ENCODE measurements around the gene CDC73.
"Not testable (repeated sequence)": the region's sequence is repeated elsewhere in the genome, so short reads cannot be mapped to it uniquely, and the experiment has no call there.

The CDC73 gene

DNA sequence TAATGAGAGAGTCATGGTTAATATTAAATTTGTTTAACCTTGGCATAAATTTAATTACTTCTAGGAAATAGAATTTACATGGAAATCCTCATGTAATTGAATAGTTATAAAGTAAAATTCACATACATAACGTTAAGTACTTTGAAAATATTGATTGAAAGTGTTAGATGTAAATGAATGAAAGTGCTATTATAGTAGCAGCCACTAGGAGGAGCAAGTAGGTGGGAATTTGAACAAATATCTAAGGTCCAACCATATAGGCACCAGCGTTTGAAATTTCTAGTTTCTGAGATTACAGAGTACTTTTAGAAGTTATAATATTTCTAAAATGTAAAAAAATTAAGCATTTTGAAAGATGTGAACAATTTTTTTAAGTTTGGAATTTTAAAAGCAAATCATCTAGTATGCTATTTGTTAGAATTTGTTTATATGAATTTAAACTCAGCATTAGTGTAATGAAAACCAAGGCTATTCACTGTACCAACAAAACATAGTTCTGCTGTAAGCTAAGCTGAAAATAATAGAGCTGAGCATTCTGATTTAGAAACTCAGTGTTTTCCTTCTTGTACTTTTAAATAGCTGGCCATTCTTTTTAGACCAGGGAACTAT, 61.3 kb downstream of the CDC73 start:
- Histone ChIP-seq H3K36me3 (ENCODE audit: control insufficient read depth in 4 of 4, insufficient read depth in 4 of 4, low read length in 3 of 4) (no peaks in the 10 kb centered on the region), H3K9me3 (ENCODE audit: control extremely low read depth in 1 of 5, control insufficient read depth in 4 of 5, insufficient read depth in 2 of 5, low read depth in 1 of 5, low read length in 4 of 5) (no peaks in the 10 kb centered on the region), H3K27me3 (replicated peaks in 2 of 5; ENCODE audit: control insufficient read depth in 4 of 5, insufficient read depth in 5 of 5, low read length in 4 of 5) (no peaks in the 10 kb centered on the region), H3K4me1 (ENCODE audit: control extremely low read depth in 1 of 4, control insufficient read depth in 4 of 4, insufficient read depth in 4 of 4, low read length in 3 of 4) (peaks cover 0 to 19% (median 8%) of the 10 kb centered on the region in 4 experiments), H3K27ac (ENCODE audit: insufficient read depth in 1 of 2, low read depth in 1 of 2, low read length in 2 of 2, poor library complexity in 1 of 2, severe bottlenecking in 2 of 2) (no peak overlapping the region), H3K4me3 (ENCODE audit: control insufficient read depth in 1 of 7, extremely low read depth in 1 of 7, insufficient read depth in 4 of 7, low read depth in 2 of 7, low read length in 6 of 7) (no peak overlapping the region)
- WGBS (ENCODE audit: insufficient coverage) = no CpG with 5 or more reads among the region's 2 CpGs
- POLR2A ChIA-PET = no interaction called here
- peak; percentile 56 to 73 (median 63) for DNase-seq
- CTCF ChIA-PET = no interaction called here

DNA sequence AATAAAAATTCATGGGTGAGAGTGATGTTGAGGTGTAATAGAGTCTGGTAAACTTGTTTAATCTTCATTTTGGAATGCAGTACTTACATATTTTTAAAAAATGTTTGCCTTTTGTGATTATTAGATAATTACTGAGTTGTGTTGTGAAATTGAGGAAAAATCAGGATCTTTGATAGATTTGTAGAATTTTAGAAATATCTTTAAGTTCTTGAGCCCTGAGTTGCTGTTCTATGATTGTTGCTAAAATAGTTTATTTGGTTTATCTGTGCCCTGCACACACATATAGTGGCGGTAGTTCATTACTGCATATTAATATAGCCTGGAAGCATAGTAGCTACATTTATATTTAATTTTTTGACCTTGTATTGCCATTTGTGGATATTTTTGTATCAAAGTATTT, 62.9 kb downstream of the CDC73 start:
- POLR2A ChIA-PET = no interaction called here
- CTCF ChIA-PET = interaction anchor here (1.1 to 1.4 kb wide), 2 partner anchors 13 to 42 kb away, joined by 4 to 5 read pairs; no protein-coding TSS in a partner anchor
- no CpG with 5 or more reads among the region's 1 CpG for WGBS (ENCODE audit: insufficient coverage)
- peaks cover 0 to 11% (median 8%) of the 10 kb centered on the region in 4 experiments for H3K4me1 ChIP-seq (ENCODE audit: control extremely low read depth in 1 of 4, control insufficient read depth in 4 of 4, insufficient read depth in 4 of 4, low read length in 3 of 4)
- no peak for DNase-seq
- H3K36me3 ChIP-seq (ENCODE audit: control insufficient read depth in 4 of 4, insufficient read depth in 4 of 4, low read length in 3 of 4) = no peaks in the 10 kb centered on the region
- no peaks in the 10 kb centered on the region for H3K27me3 ChIP-seq (replicated peaks in 2 of 5; ENCODE audit: control insufficient read depth in 4 of 5, insufficient read depth in 5 of 5, low read length in 4 of 5)
- no peak overlapping the region for H3K27ac ChIP-seq (ENCODE audit: insufficient read depth in 1 of 2, low read depth in 1 of 2, low read length in 2 of 2, poor library complexity in 1 of 2, severe bottlenecking in 2 of 2)
- H3K4me3 ChIP-seq (ENCODE audit: control insufficient read depth in 1 of 7, extremely low read depth in 1 of 7, insufficient read depth in 4 of 7, low read depth in 2 of 7, low read length in 6 of 7) = no peak overlapping the region
- H3K9me3 ChIP-seq (ENCODE audit: control extremely low read depth in 1 of 5, control insufficient read depth in 4 of 5, insufficient read depth in 2 of 5, low read depth in 1 of 5, low read length in 4 of 5) = no peaks in the 10 kb centered on the region

DNA sequence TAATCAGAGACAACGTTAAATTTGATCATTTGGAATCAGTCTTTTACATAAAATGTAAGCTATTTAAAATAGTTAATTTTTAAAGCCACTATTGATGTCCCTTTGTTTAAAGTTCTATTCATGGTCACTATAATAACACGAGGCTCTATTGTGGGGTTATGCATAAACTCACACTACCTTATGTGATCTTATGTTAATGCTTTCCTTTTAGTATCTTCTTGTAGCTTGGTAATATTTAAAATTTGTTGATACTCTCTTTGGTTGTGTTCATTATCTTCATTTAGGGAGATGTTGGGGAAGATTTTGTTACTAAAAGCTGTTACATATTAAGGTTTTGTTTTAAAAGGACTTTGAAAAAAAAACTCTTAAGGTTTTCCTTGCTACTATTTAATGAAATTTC, 63.4 kb downstream of the CDC73 start:
- CTCF ChIA-PET = interaction anchor here (1.0 to 1.4 kb wide), 3 partner anchors 13 to 43 kb away, joined by 3 to 5 read pairs (median 4); no protein-coding TSS in a partner anchor
- Histone ChIP-seq H3K9me3 (ENCODE audit: control extremely low read depth in 1 of 5, control insufficient read depth in 4 of 5, insufficient read depth in 2 of 5, low read depth in 1 of 5, low read length in 4 of 5) (no peaks in the 10 kb centered on the region), H3K4me3 (ENCODE audit: control insufficient read depth in 1 of 7, extremely low read depth in 1 of 7, insufficient read depth in 4 of 7, low read depth in 2 of 7, low read length in 6 of 7) (no peak overlapping the region), H3K27ac (ENCODE audit: insufficient read depth in 1 of 2, low read depth in 1 of 2, low read length in 2 of 2, poor library complexity in 1 of 2, severe bottlenecking in 2 of 2) (no peak overlapping the region), H3K36me3 (ENCODE audit: control insufficient read depth in 4 of 4, insufficient read depth in 4 of 4, low read length in 3 of 4) (no peaks in the 10 kb centered on the region), H3K27me3 (replicated peaks in 2 of 5; ENCODE audit: control insufficient read depth in 4 of 5, insufficient read depth in 5 of 5, low read length in 4 of 5) (no peaks in the 10 kb centered on the region), H3K4me1 (ENCODE audit: control extremely low read depth in 1 of 4, control insufficient read depth in 4 of 4, insufficient read depth in 4 of 4, low read length in 3 of 4) (peaks cover 0 to 11% (median 8%) of the 10 kb centered on the region in 4 experiments)
- no peak for DNase-seq
- POLR2A ChIA-PET = no interaction called here
- 80% methylated on average over 1 of the region's 2 CpGs for WGBS (ENCODE audit: insufficient coverage)

DNA sequence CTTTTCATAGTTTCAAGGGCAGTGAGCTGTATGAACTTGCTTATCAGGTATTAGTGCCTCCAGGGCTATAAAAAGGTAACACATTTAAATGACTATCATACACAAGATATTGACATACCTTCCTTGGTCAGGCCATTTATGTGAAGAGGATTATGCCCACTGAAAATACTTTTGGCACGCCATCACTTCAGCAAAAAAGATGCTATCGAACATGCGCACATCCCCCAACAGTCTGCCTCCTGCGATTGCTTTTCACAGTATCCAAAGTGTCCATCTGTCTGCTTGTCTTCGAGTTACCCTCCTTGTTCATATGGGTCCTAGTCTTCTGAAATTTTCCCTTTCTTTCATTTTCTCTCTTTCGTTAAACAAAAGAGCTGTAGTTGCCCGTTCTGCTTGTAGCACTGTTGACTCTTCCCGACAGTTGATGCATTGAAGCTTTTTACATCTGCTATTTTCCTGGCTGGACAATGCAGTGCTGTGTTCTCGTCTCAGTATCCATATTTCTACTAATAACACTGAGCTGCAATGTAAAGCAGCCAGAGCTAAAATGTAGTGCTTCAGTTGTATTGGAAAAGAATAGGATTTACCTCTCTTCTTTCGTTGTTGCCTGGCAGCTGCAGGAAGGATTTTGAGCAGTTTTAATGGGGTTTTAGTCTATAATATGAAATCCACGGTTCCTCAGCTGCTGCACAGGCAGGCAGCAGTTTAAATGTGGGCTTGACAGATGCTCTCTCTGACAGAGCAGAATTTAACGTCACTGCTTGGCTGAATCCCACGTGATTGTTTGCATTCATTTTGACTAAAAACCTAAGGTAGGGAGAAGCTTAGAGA, 64.3 kb downstream of the CDC73 start, which contains the start of gene B3GALT2:
B3GALT2 (minus strand) TSS at position 713 of the 831 bp plus-strand sequence. CDS start 5,051 bp downstream, outside the sequence.
- Histone ChIP-seq H3K4me1 (ENCODE audit: control extremely low read depth in 1 of 4, control insufficient read depth in 4 of 4, insufficient read depth in 4 of 4, low read length in 3 of 4) (peaks cover 0 to 12% (median 8%) of the 10 kb centered on the region in 4 experiments), H3K36me3 (ENCODE audit: control insufficient read depth in 4 of 4, insufficient read depth in 4 of 4, low read length in 3 of 4) (no peaks in the 10 kb centered on the region), H3K27me3 (replicated peaks in 2 of 5; ENCODE audit: control insufficient read depth in 4 of 5, insufficient read depth in 5 of 5, low read length in 4 of 5) (no peaks in the 10 kb centered on the region), H3K27ac (ENCODE audit: insufficient read depth in 1 of 2, low read depth in 1 of 2, low read length in 2 of 2, poor library complexity in 1 of 2, severe bottlenecking in 2 of 2) (no peak within 1 kb of the TSS), H3K4me3 (ENCODE audit: control insufficient read depth in 1 of 7, extremely low read depth in 1 of 7, insufficient read depth in 4 of 7, low read depth in 2 of 7, low read length in 6 of 7) (peak within 1 kb of the TSS in 1 of 7 experiments; percentile 2), H3K9me3 (ENCODE audit: control extremely low read depth in 1 of 5, control insufficient read depth in 4 of 5, insufficient read depth in 2 of 5, low read depth in 1 of 5, low read length in 4 of 5) (no peaks in the 10 kb centered on the region)
- WGBS (ENCODE audit: insufficient coverage) = 69% methylated on average over 11 of the region's 13 CpGs
- DNase-seq = peak; percentile 34 to 83 (median 74)
- ChIA-PET POLR2A (no interaction called here), CTCF (interaction anchor here (0.9 to 1.1 kb wide), 3 partner anchors 24 to 79 kb away, joined by 3 to 5 read pairs (median 3); no protein-coding TSS in a partner anchor)

GRCh38 chr1:193187114-193187513, 65.3 kb downstream of the CDC73 start:
- no peak overlapping the region for H3K27ac ChIP-seq (ENCODE audit: insufficient read depth in 1 of 2, low read depth in 1 of 2, low read length in 2 of 2, poor library complexity in 1 of 2, severe bottlenecking in 2 of 2)
- H3K4me1 ChIP-seq (ENCODE audit: control extremely low read depth in 1 of 4, control insufficient read depth in 4 of 4, insufficient read depth in 4 of 4, low read length in 3 of 4) = peaks cover 0 to 12% (median 8%) of the 10 kb centered on the region in 4 experiments
- ChIA-PET POLR2A (no interaction called here), CTCF (interaction anchor here (0.9 kb wide), 1 partner anchor 80 kb away, joined by 3 read pairs; no protein-coding TSS in a partner anchor)
- DNase-seq = no peak
- no peak overlapping the region for H3K4me3 ChIP-seq (ENCODE audit: control insufficient read depth in 1 of 7, extremely low read depth in 1 of 7, insufficient read depth in 4 of 7, low read depth in 2 of 7, low read length in 6 of 7)
- H3K36me3 ChIP-seq (ENCODE audit: control insufficient read depth in 4 of 4, insufficient read depth in 4 of 4, low read length in 3 of 4) = peaks cover 0 to 2% (median 2%) of the 10 kb centered on the region in 4 experiments
- peaks cover 0 to 2% (median 0%) of the 10 kb centered on the region in 5 experiments for H3K9me3 ChIP-seq (ENCODE audit: control extremely low read depth in 1 of 5, control insufficient read depth in 4 of 5, insufficient read depth in 2 of 5, low read depth in 1 of 5, low read length in 4 of 5)
- H3K27me3 ChIP-seq (replicated peaks in 2 of 5; ENCODE audit: control insufficient read depth in 4 of 5, insufficient read depth in 5 of 5, low read length in 4 of 5) = no peaks in the 10 kb centered on the region
- no CpG with 5 or more reads among the region's 1 CpG for WGBS (ENCODE audit: insufficient coverage)

- not testable (repeated sequence) for H3K4me3 ChIP-seq (ENCODE audit: control insufficient read depth in 1 of 7, extremely low read depth in 1 of 7, insufficient read depth in 4 of 7, low read depth in 2 of 7, low read length in 6 of 7); DNase-seq; H3K27me3 ChIP-seq (replicated peaks in 2 of 5; ENCODE audit: control insufficient read depth in 4 of 5, insufficient read depth in 5 of 5, low read length in 4 of 5); H3K27ac ChIP-seq (ENCODE audit: insufficient read depth in 1 of 2, low read depth in 1 of 2, low read length in 2 of 2, poor library complexity in 1 of 2, severe bottlenecking in 2 of 2)
- peaks cover 1 to 13% (median 6%) of the 10 kb centered on the region in 5 experiments for H3K9me3 ChIP-seq (ENCODE audit: control extremely low read depth in 1 of 5, control insufficient read depth in 4 of 5, insufficient read depth in 2 of 5, low read depth in 1 of 5, low read length in 4 of 5)
- ChIA-PET POLR2A (interaction anchor here (0.5 kb wide), 1 partner anchor 62 kb away, joined by 6 read pairs; no protein-coding TSS in a partner anchor), CTCF (interaction anchor here (0.9 kb wide), 1 partner anchor 30 kb away, joined by 3 read pairs; no protein-coding TSS in a partner anchor)
- peaks cover 3 to 12% (median 7%) of the 10 kb centered on the region in 4 experiments for H3K36me3 ChIP-seq (ENCODE audit: control insufficient read depth in 4 of 4, insufficient read depth in 4 of 4, low read length in 3 of 4)
- H3K4me1 ChIP-seq (ENCODE audit: control extremely low read depth in 1 of 4, control insufficient read depth in 4 of 4, insufficient read depth in 4 of 4, low read length in 3 of 4) = peaks cover 0 to 12% (median 8%) of the 10 kb centered on the region in 4 experiments
- WGBS (ENCODE audit: insufficient coverage) = 100% methylated on average over 5 of the region's 7 CpGs
These were observed 67.1 kb downstream of the CDC73 start for GRCh38 chr1:193188915-193189314.
